ENCODE measurements around the gene DHX16.
"Not testable (repeated sequence)": the region's sequence is repeated elsewhere in the genome, so short reads cannot be mapped to it uniquely, and the experiment has no call there.

DNA sequence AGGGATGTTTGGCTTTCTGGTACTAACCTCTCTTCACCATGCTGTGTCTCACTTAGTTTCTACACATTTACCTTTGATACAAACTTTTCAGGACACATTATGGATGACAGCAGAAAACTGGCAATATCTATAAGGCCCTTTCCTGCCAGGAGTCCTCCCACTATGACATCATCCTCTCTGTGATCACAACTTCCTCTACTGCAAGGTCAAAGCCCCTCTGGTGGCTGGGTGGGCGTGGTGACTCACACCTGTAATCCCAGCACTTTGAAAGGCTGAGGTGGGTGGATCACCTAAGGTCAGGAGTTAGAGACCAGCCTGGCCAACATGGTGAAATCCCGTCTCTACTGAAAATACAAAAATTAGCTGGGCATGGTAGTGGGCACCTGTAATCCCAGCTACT is 6.5 kb downstream of the DHX16 start:
- not testable (repeated sequence) for TF ChIP-seq CTCF (conservative IDR thresholded peaks at IDR 0.05; ENCODE audit: low read length); EZH2phosphoT487 (IDR thresholded peaks at IDR 0.05; ENCODE audit: borderline replicate concordance, low read depth, low read length)

All from OCI-LY7 (cell line).